GM12878 (cell line): Measurements from ENCODE around the gene P4HTM. TPM values are rescaled to one million over a fixed set of nuclear protein-coding genes. Genes with fewer than 3 reads are reported as not detected.

Source experiments
- BCL11A ChIP-seq: IDR thresholded peaks from 2 replicates; pipeline ENCODE4 v1.6.1; 2011; ENCODE audit warnings: low read depth, low read length
- BHLHE40 ChIP-seq, 2 experiments: fragments of 450-650 bp in 1 of 2; IDR thresholded peaks; 2 replicates each; pipeline ENCODE4 v1.6.1; 2011 to 2017; ENCODE audit warnings: low read depth in 2 of 2, borderline replicate concordance in 1 of 2, improper control_type of control experiment in 1 of 2, low read length in 1 of 2, mild to moderate bottlenecking in 1 of 2
- BRCA1 ChIP-seq: IDR thresholded peaks from 2 replicates; pipeline ENCODE4 v1.6.1; 2011; ENCODE audit warnings: low read depth, low read length, improper control_type of control experiment
- CHD2 ChIP-seq: IDR thresholded peaks from 2 replicates; pipeline ENCODE4 v1.6.1; 2011; ENCODE audit warnings: low read depth, low read length, improper control_type of control experiment, borderline replicate concordance
- CHD4 ChIP-seq: fragments of 200-600 bp; sonication (generic); IDR thresholded peaks from 2 replicates; pipeline ENCODE4 v1.6.1; 2016; ENCODE audit warnings: mild to moderate bottlenecking
- E2F4 ChIP-seq: IDR thresholded peaks from 2 replicates; pipeline ENCODE4 v1.6.1; 2012; ENCODE audit warnings: low read depth, low read length, improper control_type of control experiment
- ETV6 ChIP-seq, 2 experiments: fragments of 450-650 bp in 1 of 2; IDR thresholded peaks in 1 of 2; conservative IDR thresholded peaks in 1 of 2; 2 replicates each; pipeline ENCODE4 v1.6.1; 2014; ENCODE audit warnings: antibody characterized with exemption in 1 of 2, borderline replicate concordance in 1 of 2, low read depth in 1 of 2, mild to moderate bottlenecking in 1 of 2, moderate library complexity in 1 of 2
- GABPA ChIP-seq: IDR thresholded peaks from 2 replicates; pipeline ENCODE4 v1.6.1; 2014; ENCODE audit warnings: antibody characterized with exemption, low read depth, mild to moderate bottlenecking, inconsistent platforms
- HSF1 ChIP-seq: fragments of 150-350 bp; IDR thresholded peaks from 2 replicates; pipeline ENCODE4 v1.6.1; 2014; ENCODE audit warnings: mild to moderate bottlenecking, low read depth, low read length
- MEF2B ChIP-seq: fragments of 450-650 bp; IDR thresholded peaks from 2 replicates; pipeline ENCODE4 v1.6.1; 2018; ENCODE audit warnings: mild to moderate bottlenecking, moderate library complexity; ENCODE audit not compliant: partially characterized antibody, poor library complexity, severe bottlenecking
- MTA2 ChIP-seq: fragments of 450-650 bp; IDR thresholded peaks from 2 replicates; pipeline ENCODE4 v1.6.1; 2016; ENCODE audit warnings: low read depth, mild to moderate bottlenecking, moderate library complexity
- MYC ChIP-seq: IDR thresholded peaks from 2 replicates; pipeline ENCODE4 v1.6.1; 2011; ENCODE audit warnings: mild to moderate bottlenecking, low read length, moderate library complexity, inconsistent platforms; ENCODE audit not compliant: insufficient read depth, insufficient replicate concordance, insufficient read length, severe bottlenecking
- NBN ChIP-seq: fragments of 450-650 bp; IDR thresholded peaks from 2 replicates; pipeline ENCODE4 v1.6.1; 2016
- NFYB ChIP-seq: IDR thresholded peaks from 2 replicates; pipeline ENCODE4 v1.6.1; 2011; ENCODE audit warnings: low read depth, mild to moderate bottlenecking, low read length, improper control_type of control experiment, moderate library complexity; ENCODE audit not compliant: insufficient read depth
- PML ChIP-seq: IDR thresholded peaks from 2 replicates; pipeline ENCODE4 v1.6.1; 2012; ENCODE audit warnings: low read length, inconsistent platforms
- POLR2A ChIP-seq: IDR thresholded peaks from 2 replicates; pipeline ENCODE4 v1.6.1; 2011; ENCODE audit warnings: low read depth, mild to moderate bottlenecking, low read length
- RAD21 ChIP-seq: IDR thresholded peaks from 2 replicates; pipeline ENCODE4 v1.6.1; 2011; ENCODE audit warnings: mild to moderate bottlenecking, low read depth, low read length, moderate library complexity; ENCODE audit not compliant: insufficient read depth
- RB1 ChIP-seq: fragments of 450-650 bp; formaldehyde crosslinking; IDR thresholded peaks from 2 replicates; pipeline ENCODE4 v1.6.1; 2017; ENCODE audit warnings: mild to moderate bottlenecking, borderline replicate concordance
- RCOR1 ChIP-seq: conservative IDR thresholded peaks from 2 replicates; pipeline ENCODE4 v1.6.1; 2012; ENCODE audit warnings: low read depth, low read length, improper control_type of control experiment
- SIN3A ChIP-seq: IDR thresholded peaks from 2 replicates; pipeline ENCODE4 v1.6.1; 2012; ENCODE audit warnings: low read depth, low read length, improper control_type of control experiment
- SKIL ChIP-seq: fragments of 450-650 bp; IDR thresholded peaks from 2 replicates; pipeline ENCODE4 v1.6.1; 2017; ENCODE audit warnings: mild to moderate bottlenecking, low read depth, inconsistent platforms; ENCODE audit not compliant: poor library complexity, severe bottlenecking
- SMAD1 ChIP-seq: fragments of 450-650 bp; IDR thresholded peaks from 2 replicates; pipeline ENCODE4 v1.6.1; 2018; ENCODE audit warnings: mild to moderate bottlenecking, low read depth; ENCODE audit not compliant: partially characterized antibody
- SUZ12 ChIP-seq: fragments of 200-600 bp; sonication (generic); IDR thresholded peaks from one replicate; pipeline ENCODE4 v1.6.1; 2018; ENCODE audit warnings: antibody characterized with exemption, mild to moderate bottlenecking; ENCODE audit not compliant: unreplicated experiment
- TBL1XR1 ChIP-seq: IDR thresholded peaks from 2 replicates; pipeline ENCODE4 v1.6.1; 2012; ENCODE audit warnings: low read depth, low read length, improper control_type of control experiment
- ZNF384 ChIP-seq: IDR thresholded peaks from 2 replicates; pipeline ENCODE4 v1.6.1; 2012; ENCODE audit warnings: low read depth, mild to moderate bottlenecking, low read length, improper control_type of control experiment, borderline replicate concordance
- polyA plus RNA-seq, 11 experiments: library from polyadenylated mRNA; depleted of rRNA in 4 of 11; unstranded in 6 of 11; stranded (reverse) in 5 of 11; fragments of >200 nt; fragmentation: Nextera tagmentation in 4 of 11; fragmentation: Illumina TruSeq in 1 of 11; extraction: Ambion mirVana in 4 of 11; extraction: Trizol in 1 of 11; gene quantifications; 1 replicate in 1 of 11; 2 replicates in 10 of 11; pipeline versions ENCODE4 v1.2.1 to v1.2.3, GENCODE V29; 2011 to 2016; ENCODE audit warnings: inconsistent platforms in 2 of 11, missing spikeins in 2 of 11, low read depth in 1 of 11
- total RNA-seq, 4 experiments: library from RNA; depleted of rRNA in 3 of 4; stranded (reverse); fragments of >200 nt in 3 of 4; fragmentation: Illumina TruSeq in 1 of 4; extraction: Trizol in 1 of 4; gene quantifications; 2 replicates each; pipeline versions ENCODE4 v1.2.1 to v1.2.3, GENCODE V29; 2013 to 2021

P4HTM gene
- total and polyA plus RNA-seq, 10 of the 15 experiments (the other 5 are each of a cell fraction or from before 2014, with no cell fraction given): 0.76 to 28.8 (median 22.9) TPM

GRCh38 chr3:49021813-49022687 lies 32.0 kb downstream of the P4HTM start, which contains the start of gene NDUFAF3 (continued):
- TF ChIP-seq SKIL: no peak
- TF ChIP-seq GABPA: no peak
- no peak for TF ChIP-seq SMAD1
- no peak for TF ChIP-seq ZNF384
- 0 out of 2 replicates have a peak, but pooled peaks have one; percentile 53 for TF ChIP-seq RCOR1
- TF ChIP-seq MEF2B: peak; percentile 96
- 0 out of 2 replicates have a peak, but pooled peaks have one; percentile 14 for TF ChIP-seq RAD21
- TF ChIP-seq NBN: peak; percentile 34
- no peak for TF ChIP-seq PML
- TF ChIP-seq E2F4: no peak
- TF ChIP-seq HSF1: no peak
- peak; percentile 32; the same call in 1 of the 2 replicates for TF ChIP-seq BRCA1
- TF ChIP-seq MTA2: no peak
- TF ChIP-seq NFYB: no peak
- TF ChIP-seq BCL11A: no peak
- TF ChIP-seq POLR2A: no peak
- no peak for TF ChIP-seq ETV6 (conservative IDR thresholded peaks at IDR 0.05 in 1 of 2, IDR thresholded peaks at IDR 0.05 in 1 of 2; ENCODE audit: borderline replicate concordance in 1 of 2, low read depth in 1 of 2)
- 0 out of 2 replicates have a peak, but pooled peaks have one; percentile 62 for TF ChIP-seq RB1
- TF ChIP-seq SIN3A: peak; percentile 63; the same call in 1 of the 2 replicates
- no peak for TF ChIP-seq SUZ12
- peak; percentile 54 to 78; a peak in 2 of 4 replicates for TF ChIP-seq BHLHE40 (IDR thresholded peaks at IDR 0.05; ENCODE audit: borderline replicate concordance in 1 of 2, low read depth in 2 of 2, low read length in 1 of 2)
- TF ChIP-seq MYC: peak; percentile 81
- peak; percentile 89 for TF ChIP-seq CHD2
- TF ChIP-seq TBL1XR1: no peak
- TF ChIP-seq CHD4: no peak
